T1000 (cell line): ENCODE results near the gene ZNRF1.
"Not testable (repeated sequence)": the region's sequence is repeated elsewhere in the genome, so short reads cannot be mapped to it uniquely, and the experiment has no call there.

Experiments used
- DNase-seq: peaks from one replicate; lab custom pipeline; 2025; ENCODE audit warnings: mixed read lengths; lab: John Stamatoyannopoulos, UW

Gene ZNRF1

GRCh38 chr16:75002474-75002873 is 3.6 kb downstream of the ZNRF1 start:
- no peak for DNase-seq

GRCh38 chr16:75003931-75004330 is 5.1 kb downstream of the ZNRF1 start:
- no peak for DNase-seq

GRCh38 chr16:75004460-75004859 is 5.6 kb downstream of the ZNRF1 start:
- no peak for DNase-seq

GRCh38 chr16:75005697-75006096 is 6.9 kb downstream of the ZNRF1 start:
- DNase-seq, result no peak

GRCh38 chr16:75007443-75007842 is 8.6 kb downstream of the ZNRF1 start:
- DNase-seq, result no peak

- DNase-seq, result no peak
Observed at GRCh38 chr16:75010427-75010826, 11.6 kb downstream of the ZNRF1 start.

- peak; percentile 41 for DNase-seq
Observed at GRCh38 chr16:75011634-75012307, 12.9 kb downstream of the ZNRF1 start.

- DNase-seq, result no peak
Observed at GRCh38 chr16:75012380-75013081, 13.7 kb downstream of the ZNRF1 start.

GRCh38 chr16:75013123-75013522 is 14.3 kb downstream of the ZNRF1 start:
- DNase-seq, result not testable (repeated sequence)

- no peak for DNase-seq
Observed at GRCh38 chr16:75014318-75014717, 15.5 kb downstream of the ZNRF1 start.

GRCh38 chr16:75016451-75017081 is 17.7 kb downstream of the ZNRF1 start:
- DNase-seq, result not testable (repeated sequence)

GRCh38 chr16:75017670-75018525 is 19.1 kb downstream of the ZNRF1 start:
- DNase-seq, result no peak

GRCh38 chr16:75019007-75019406 is 20.2 kb downstream of the ZNRF1 start:
- DNase-seq, result no peak

GRCh38 chr16:75019586-75019985 is 20.8 kb downstream of the ZNRF1 start:
- no peak for DNase-seq

GRCh38 chr16:75021410-75021809 is 22.6 kb downstream of the ZNRF1 start:
- DNase-seq, result no peak

- DNase-seq, result no peak
Observed at GRCh38 chr16:75022567-75022966, 23.7 kb downstream of the ZNRF1 start.

GRCh38 chr16:75023009-75023408 is 24.2 kb downstream of the ZNRF1 start:
- no peak for DNase-seq

GRCh38 chr16:75024182-75024581 is 25.4 kb downstream of the ZNRF1 start:
- no peak for DNase-seq

- no peak for DNase-seq
Observed at GRCh38 chr16:75024594-75024993, 25.8 kb downstream of the ZNRF1 start.

- no peak for DNase-seq
Observed at GRCh38 chr16:75025761-75026160, 26.9 kb downstream of the ZNRF1 start.

- not testable (repeated sequence) for DNase-seq
Observed at GRCh38 chr16:75026239-75026891, 27.5 kb downstream of the ZNRF1 start.
